T47D (cell line): ENCODE measurements around the gene RHEX.

Experiments
- DNase-seq, 2 experiments: peaks; one replicate each; pipeline versions ENCODE4 v3.0.0 to v3.0.0-alpha.2; 2011 to 2012; ENCODE audit warnings: low read depth in 1 of 2, low spot score in 1 of 2
- JUND ChIP-seq: IDR thresholded peaks from 2 replicates; pipeline ENCODE4 v1.6.1; 2012; ENCODE audit warnings: low read depth
- in situ Hi-C: cut with HindIII; loops from 2 replicates; pipeline ENCODE4 v1.10.0; 2016; ENCODE audit warnings: low sequenced_read_pairs, low pct_unique_long_range_greater_than_20kb

RHEX gene

DNA sequence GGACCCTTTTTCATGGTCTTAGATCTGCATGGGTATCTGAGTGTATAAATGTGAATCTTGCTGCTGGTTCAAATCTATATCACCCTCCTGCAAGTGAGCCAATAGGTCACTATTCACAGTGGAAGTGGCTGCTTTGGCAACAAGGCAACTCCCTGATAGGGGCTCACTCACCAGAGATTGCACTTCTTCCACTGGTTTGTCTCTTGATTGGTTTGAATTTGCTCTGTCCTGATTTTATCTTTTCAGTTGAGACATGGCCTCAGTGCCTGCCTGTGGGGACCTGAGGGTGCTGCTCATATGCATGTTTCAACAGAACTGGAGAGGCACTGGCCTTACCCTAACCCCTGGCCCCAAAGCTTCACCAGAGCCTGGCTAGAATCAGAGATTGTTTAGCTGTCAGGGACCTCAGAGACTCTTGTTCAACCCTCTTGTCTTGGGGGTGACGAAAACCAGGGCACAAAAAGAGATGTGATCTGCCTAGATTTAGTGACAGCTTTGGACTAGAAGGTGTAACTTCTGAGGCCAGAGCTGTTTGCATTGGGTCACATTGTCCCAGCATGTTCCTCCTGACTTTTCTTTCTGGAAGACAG, 47.3 kb downstream of the RHEX start:
- no peak for TF ChIP-seq JUND
- in situ Hi-C loops = no loop called here
- no peak for DNase-seq

DNA sequence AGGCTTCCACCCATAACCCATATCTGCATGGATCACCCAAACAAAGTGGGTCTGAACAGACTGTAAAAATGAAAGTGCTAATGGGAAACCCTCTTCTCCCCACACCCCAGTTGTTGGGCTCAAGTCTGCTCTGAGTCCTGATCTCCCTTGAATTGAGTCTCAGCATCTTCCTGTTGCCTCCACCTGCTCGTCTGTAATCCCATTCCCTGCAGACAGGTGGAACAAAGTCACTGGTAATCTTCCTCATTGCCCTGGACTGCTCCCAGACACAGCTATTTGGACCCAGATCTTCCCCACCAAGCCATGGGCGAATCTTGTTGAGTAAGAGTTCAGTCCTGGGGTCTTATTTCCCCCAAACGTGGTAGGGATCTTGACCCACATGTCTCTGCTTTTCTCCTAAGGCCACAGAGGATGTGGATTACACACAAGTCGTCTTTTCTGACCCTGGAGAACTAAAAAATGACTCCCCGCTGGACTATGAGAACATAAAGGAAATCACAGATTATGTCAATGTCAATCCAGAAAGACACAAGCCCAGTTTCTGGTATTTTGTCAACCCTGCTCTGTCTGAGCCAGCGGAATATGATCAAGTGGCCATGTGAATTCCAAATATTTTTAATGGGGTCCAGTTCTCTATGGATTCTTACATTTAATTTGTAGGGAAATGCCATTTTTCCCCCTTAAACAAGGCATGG, 48.5 kb downstream of the RHEX start:
- no peak for DNase-seq
- no peak for TF ChIP-seq JUND
- in situ Hi-C loops = no loop called here

DNA sequence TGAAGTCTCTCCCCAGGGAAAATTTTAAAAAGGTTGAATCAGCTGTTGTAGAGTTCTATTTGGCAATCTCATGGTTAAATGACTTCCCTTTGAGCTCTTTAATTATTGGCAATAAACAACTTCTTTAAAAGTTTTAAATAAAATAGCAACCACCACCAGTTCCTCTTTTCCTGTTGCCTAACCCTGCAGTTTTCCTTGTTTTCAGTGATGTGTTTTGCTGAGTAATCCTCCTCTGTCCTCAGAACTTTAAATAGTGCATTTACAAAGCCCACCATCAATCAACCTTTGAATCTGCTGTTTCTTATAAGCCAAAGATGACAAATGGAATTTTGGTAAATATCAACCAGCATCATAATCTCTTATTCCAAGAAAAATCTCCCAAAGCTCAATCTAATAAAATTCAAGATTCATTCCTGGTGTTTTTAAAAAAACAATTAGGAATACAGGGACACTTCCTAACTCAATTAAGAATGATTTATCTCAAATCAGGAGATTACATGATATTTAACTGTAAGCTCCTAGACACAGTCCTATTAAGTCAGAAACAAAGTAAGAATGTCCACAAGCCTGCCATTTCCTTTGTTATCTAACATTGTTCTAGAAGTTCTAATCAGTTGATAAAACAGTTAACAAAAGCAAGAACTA, 49.4 kb downstream of the RHEX start:
- TF ChIP-seq JUND = no peak
- DNase-seq = no peak
- in situ Hi-C loops = no loop called here

DNA sequence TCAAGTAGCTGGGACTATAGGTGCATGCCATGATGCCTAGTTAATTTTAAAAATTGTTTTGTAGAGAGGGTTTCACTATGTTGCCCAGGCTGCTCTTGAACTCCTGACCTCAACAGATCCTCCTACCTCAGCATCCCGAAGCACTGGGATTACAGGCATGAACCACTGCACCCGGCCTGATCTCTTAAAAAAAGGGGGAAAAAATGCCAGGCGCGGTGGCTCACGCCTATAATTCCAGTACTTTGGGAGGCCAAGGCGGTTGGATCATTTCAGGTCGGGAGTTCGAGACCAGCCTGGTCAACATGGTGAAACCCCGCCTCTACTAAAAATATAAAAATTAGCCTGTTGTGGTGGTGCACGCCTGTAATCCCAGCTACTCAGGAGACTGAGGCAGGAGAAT, 51.0 kb downstream of the RHEX start:
- TF ChIP-seq JUND = no peak

DNA sequence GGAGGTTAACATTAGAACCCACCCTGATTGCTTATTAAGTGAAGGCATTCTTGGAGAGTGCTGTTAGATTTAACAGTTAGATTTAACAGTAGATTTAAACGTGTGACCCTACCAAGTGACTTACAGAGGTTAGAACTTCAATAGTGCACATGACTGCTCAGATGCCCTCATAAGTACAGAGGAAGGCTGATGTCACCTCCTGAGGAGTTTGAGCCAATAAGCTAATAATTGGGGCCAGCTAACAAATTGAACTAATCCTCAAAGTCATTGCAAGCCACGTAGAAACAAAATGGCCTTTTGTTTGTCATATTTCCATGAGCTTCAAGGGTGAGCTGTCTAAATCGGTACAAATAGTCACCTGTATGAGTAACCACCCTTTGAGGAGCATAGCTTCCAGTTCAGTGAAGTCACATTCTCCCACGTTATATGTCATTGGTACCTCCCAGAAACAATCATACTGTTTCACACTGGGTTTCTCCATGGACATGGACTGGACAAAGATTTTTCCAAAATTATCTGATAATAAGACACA, 52.6 kb downstream of the RHEX start:
- no peak for DNase-seq
- no peak for TF ChIP-seq JUND
- in situ Hi-C loops = no loop called here

More for the DNA sequence above, 51.0 kb downstream of the RHEX start:
- in situ Hi-C loops = no loop called here
- no peak for DNase-seq

DNA sequence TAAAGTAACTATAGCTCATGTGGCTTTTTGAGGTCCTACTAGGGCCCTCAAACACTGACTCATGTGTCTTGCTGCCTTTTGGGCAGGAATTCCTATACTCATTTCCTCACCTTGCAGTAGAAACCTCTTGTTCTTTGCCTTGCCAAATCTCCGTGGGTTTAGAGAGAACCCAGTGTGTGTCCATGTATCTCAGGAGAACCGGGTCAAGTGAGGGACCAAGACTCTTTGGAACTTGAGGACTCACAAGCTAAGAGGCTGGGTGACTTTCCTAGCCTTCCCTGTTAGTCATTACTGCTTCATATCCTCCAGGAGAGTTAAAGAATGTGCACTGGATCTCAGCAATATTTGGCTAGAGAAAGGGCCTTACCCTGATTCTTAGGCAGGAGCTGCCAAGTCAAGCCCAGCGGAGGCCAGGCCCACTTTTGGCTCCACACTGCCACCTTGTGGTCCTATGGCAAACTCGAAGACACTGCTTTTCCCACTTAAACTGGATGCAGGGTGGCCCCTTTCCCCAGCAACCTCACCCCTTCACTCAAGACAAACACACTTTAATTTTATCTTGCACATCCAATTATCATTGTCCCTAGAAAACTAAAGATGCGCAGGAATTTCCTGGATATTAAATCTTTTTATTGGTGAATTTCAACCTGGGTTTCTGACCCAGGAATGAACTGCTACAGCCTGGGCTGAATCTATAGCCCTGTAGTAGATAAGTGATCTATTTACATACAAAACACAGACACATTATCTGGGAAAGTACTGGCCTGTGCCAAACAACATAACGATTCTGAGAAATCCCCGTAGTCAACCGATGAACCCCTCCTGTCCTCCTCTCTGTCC, 53.6 kb downstream of the RHEX start:
- in situ Hi-C loops = no loop called here
- peak; percentile 86 to 89 for DNase-seq
- TF ChIP-seq JUND = no peak

DNA sequence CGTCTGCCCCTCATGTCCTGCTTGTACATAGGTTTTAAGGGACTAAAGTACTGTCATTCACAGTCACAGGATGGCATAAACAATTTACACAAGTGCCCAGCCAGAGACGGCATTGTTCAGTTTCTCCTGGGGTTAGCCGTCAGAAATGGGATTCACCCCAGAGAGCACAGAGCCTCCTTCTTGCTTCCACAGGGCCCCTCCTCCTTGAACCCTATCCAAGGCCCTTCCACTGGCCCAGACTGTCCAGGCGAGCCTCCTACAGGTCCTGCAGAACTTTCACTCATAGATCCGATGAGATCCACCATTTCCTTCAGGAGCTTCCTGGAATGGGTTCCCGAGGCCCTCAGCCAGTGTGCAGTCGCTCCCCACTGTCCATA, 54.2 kb downstream of the RHEX start:
- in situ Hi-C loops = no loop called here
- DNase-seq = no peak
- no peak for TF ChIP-seq JUND

DNA sequence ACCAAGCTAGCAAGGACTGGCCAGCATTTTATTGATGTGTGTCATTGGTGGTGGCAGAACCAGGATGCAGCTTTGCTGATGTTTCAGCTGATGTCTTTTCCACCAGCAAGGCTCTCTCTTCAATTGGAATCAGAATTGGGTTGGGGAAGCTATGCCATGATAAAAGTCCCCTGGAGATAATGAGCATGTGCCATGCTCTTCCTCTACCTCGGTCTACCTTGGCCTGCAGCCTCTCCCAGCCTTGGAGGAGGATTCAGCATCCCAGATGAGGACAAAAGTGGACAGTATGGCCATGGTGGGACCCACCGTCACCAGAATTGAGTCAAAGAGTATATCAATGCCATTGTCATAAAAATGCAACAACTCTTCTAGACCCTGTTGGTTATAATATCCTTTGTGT, 55.7 kb downstream of the RHEX start:
- DNase-seq = no peak
- no peak for TF ChIP-seq JUND
- in situ Hi-C loops = no loop called here

DNA sequence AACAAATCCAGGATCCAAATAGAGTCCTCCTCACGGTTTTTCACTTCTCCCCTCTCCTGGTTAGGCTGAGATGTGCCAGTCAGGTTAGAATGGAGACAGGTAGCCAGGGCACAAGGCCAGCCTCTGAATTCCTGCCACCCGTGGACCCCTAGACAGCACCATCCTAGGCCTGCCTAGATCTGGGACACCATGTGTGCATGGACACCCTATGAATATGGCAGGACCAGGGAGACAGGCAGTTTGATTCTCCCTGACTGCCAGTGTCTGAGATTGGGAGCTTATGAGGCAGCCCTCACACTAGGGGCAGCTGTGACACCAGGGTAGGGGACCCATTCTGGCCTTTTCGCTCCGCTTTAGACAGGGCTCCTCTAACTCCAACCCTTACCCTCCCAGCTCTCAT, 56.7 kb downstream of the RHEX start:
- no peak for DNase-seq
- in situ Hi-C loops = no loop called here
- TF ChIP-seq JUND = no peak

DNA sequence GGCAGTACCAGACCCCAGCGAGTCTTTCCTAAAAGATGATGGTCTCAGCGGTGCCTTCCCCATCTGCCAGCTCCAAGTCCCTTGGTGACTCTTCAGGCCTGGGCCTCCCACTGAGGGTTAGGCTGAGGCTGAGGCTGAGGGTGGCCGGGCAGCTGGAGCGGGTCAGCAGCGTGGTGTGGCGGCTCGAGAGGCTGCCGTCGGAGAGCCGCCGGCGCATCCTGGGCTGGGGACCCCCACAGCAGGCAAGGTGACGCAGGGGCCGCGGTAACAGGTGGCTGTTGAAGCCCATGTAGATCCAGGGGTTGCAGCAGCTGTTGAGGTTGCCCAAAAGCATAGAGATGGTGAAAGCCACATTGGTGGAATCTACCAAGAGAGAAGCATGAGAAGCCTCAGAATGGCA, 57.2 kb downstream of the RHEX start:
- in situ Hi-C loops = no loop called here

DNA sequence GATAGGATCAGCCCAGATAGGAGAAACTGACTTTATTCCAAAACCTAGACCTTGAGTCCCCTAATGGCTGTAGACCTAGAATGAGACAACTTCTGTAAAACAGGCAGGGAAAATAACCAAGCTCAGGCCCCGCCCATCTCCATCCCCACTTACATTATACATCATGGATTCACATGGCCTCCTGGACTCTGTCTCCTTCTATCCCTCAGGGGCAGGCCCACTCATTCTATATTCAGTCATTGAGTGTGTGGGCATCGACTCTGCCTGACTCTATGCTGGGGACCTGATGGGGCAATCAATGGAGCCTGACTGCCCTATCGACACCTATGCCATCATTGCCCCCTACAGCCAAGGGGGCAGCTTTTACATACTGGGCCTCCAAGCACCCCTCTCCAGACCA, 57.8 kb downstream of the RHEX start:
- TF ChIP-seq JUND = no peak

More for the DNA sequence above, 57.2 kb downstream of the RHEX start:
- no peak for TF ChIP-seq JUND
- DNase-seq = no peak

DNA sequence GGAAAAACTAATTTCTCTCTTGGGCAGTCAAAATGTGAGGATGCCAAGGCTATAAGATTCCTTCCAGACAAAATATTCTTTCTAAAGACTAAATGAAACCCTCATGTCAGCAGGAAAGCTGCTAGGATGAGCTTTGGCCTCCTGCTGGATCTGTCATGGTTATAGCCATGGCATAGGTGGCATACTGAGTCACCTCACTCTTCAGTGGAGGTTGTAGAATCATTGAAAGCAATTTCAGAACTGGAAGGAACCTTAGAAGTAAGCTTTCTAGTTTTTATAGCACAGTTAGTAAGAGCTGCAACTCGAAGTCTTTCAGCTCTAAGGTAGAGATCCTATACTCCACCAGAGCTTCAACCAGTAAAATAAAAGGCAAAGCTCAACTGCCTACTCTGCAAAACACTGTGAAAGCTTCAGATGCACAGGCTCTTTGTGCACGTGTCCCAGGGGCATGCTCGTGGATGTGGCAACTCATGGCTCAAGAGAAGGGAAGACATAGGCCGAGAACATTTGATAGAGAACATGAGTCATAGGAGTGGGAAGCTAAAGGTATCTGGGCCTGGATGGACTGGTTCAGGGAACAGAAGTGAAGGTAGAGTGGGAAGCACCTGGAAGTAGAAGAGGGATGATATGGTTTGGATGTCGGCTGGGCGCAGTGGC, 58.4 kb downstream of the RHEX start:
- TF ChIP-seq JUND = no peak
- no peak for DNase-seq
- in situ Hi-C loops = no loop called here

More for the DNA sequence above, 57.8 kb downstream of the RHEX start:
- DNase-seq = no peak
- in situ Hi-C loops = no loop called here
